GM19468 (cell line): ENCODE results near the gene TRMT112.
A peak's percentile ranks its signal among the peaks of the same experiment; 100 is the strongest.

ENCODE experiments used
- ATAC-seq: cut with Tn5 transposase; IDR thresholded peaks from one replicate; pipeline ENCODE4 v1.9.1; 2021; ENCODE audit warnings: mild to moderate bottlenecking, moderate library complexity, moderate number of reproducible peaks; ENCODE audit not compliant: unreplicated experiment; ENCODE audit errors: extremely low read depth

Gene TRMT112

GRCh38 chr11:64296830-64297698, 20.3 kb downstream of the TRMT112 start:
- no peak for ATAC-seq

- ATAC-seq: no peak
Observed at GRCh38 chr11:64296236-64296635, 21.1 kb downstream of the TRMT112 start.

- ATAC-seq: no peak
Observed at GRCh38 chr11:64295760-64296159, 21.6 kb downstream of the TRMT112 start.

GRCh38 chr11:64294774-64295173, 22.6 kb downstream of the TRMT112 start:
- ATAC-seq: no peak

- no peak for ATAC-seq
Observed at GRCh38 chr11:64292460-64293254, 24.7 kb downstream of the TRMT112 start.

GRCh38 chr11:64291752-64292459, 25.5 kb downstream of the TRMT112 start:
- ATAC-seq: no peak

- no peak for ATAC-seq
Observed at GRCh38 chr11:64291262-64291751, 26.1 kb downstream of the TRMT112 start, which contains the start of gene KCNK4. Gene KCNK4 (plus strand): TSS chr11:64291302. CDS start chr11:64293019, 1,717 bp downstream.

GRCh38 chr11:64290352-64291261, 26.8 kb downstream of the TRMT112 start:
- no peak for ATAC-seq

- no peak for ATAC-seq
Observed at GRCh38 chr11:64289002-64289564, 28.3 kb downstream of the TRMT112 start.

- ATAC-seq: no peak
Observed at GRCh38 chr11:64288353-64288750, 29.0 kb downstream of the TRMT112 start.

- ATAC-seq: no peak
Observed at GRCh38 chr11:64287676-64288352, 29.5 kb downstream of the TRMT112 start.

- ATAC-seq: no peak
Observed at GRCh38 chr11:64286801-64287159, 30.6 kb downstream of the TRMT112 start.

GRCh38 chr11:64285885-64286800, 31.2 kb downstream of the TRMT112 start:
- no peak for ATAC-seq

- peak; percentile 38 for ATAC-seq
Observed at GRCh38 chr11:64284962-64285884, 32.1 kb downstream of the TRMT112 start, which contains the start of gene GPR137. Gene GPR137 (plus strand): TSS chr11:64285848. CDS start chr11:64286525, 677 bp downstream.

- peak; percentile 49 for ATAC-seq
Observed at GRCh38 chr11:64284048-64284961, 33.1 kb downstream of the TRMT112 start, which contains the start of gene BAD. Gene BAD (minus strand): TSS chr11:64284665. CDS start chr11:64284368, 297 bp downstream.
